ENCODE data around the gene SNX18. TPM values are rescaled to one million over a fixed set of nuclear protein-coding genes. Genes with fewer than 3 reads are reported as not detected.

Gene SNX18
- total RNA-seq, 2 donors from 2014 or later = 174 to 269 TPM

DNA sequence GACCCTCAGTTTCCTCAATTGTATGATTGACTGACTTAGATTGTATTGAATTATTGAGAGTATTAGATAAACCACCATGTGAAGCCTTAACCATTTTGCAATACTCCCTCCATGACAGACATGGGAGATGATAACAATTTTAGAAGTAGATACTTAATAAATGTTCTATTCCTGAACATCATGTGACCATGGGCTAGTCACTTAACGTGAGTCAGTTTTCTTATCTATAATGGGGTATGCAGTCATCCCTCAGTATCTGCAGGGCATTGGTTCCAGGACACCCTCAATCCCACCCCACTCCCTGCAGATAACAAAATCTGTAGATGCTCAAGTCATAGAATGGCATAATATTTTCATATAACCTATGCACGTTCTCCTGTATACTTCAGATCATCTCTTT is 31.0 kb downstream of the SNX18 start:
- Histone ChIP-seq H3K27ac (no peak overlapping the region), H3K36me3 (peaks cover 9% of the 10 kb centered on the region)
- no peak for ATAC-seq (ENCODE audit: insufficient number of reproducible peaks, low FRiP score, low read depth)

DNA sequence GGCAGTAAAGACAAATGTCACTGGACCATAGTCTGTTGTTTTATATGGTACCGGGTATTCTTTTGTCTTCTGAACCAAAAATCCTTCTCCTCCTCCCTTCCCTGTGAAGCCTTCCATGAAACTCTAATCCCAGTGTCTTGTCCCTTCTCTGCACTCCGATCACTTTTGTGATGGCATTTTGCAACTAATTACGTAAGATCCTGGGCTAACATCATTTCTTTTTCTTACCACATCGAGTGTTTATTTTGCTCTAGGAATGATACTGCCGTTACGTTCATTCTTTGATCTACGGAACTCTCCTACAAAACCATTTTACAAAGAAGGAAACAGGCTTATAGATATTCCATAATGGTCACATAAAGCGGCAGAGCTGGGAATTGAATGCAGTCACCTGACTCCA is 33.7 kb downstream of the SNX18 start:
- DNase-seq (ENCODE audit: low spot score) = no peak
- Histone ChIP-seq H3K27me3 (replicated peaks; ENCODE audit: insufficient read depth) (no peaks in the 10 kb centered on the region), H3K4me3 (no peak overlapping the region), H3K4me1 (ENCODE audit: control insufficient read depth in 1 of 2, low read depth in 2 of 2) (peaks cover 11 to 34% of the 10 kb centered on the region in 2 donors), H3K27ac (no peak overlapping the region), H3K9me3 (no peaks in the 10 kb centered on the region), H3K36me3 (peaks cover 9% of the 10 kb centered on the region)
- ATAC-seq (ENCODE audit: insufficient number of reproducible peaks, low FRiP score, low read depth) = no peak
- TF ChIP-seq, protein P1, sequence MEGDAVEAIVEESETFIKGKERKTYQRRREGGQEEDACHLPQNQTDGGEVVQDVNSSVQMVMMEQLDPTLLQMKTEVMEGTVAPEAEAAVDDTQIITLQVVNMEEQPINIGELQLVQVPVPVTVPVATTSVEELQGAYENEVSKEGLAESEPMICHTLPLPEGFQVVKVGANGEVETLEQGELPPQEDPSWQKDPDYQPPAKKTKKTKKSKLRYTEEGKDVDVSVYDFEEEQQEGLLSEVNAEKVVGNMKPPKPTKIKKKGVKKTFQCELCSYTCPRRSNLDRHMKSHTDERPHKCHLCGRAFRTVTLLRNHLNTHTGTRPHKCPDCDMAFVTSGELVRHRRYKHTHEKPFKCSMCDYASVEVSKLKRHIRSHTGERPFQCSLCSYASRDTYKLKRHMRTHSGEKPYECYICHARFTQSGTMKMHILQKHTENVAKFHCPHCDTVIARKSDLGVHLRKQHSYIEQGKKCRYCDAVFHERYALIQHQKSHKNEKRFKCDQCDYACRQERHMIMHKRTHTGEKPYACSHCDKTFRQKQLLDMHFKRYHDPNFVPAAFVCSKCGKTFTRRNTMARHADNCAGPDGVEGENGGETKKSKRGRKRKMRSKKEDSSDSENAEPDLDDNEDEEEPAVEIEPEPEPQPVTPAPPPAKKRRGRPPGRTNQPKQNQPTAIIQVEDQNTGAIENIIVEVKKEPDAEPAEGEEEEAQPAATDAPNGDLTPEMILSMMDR (IDR thresholded peaks at IDR 0.05) = no peak

More for the DNA sequence above, 31.0 kb downstream of the SNX18 start:
- TF ChIP-seq, protein P1 (IDR thresholded peaks at IDR 0.05) = no peak
- Histone ChIP-seq H3K9me3 (no peaks in the 10 kb centered on the region), H3K4me1 (ENCODE audit: control insufficient read depth in 1 of 2, low read depth in 2 of 2) (peaks cover 11 to 52% of the 10 kb centered on the region in 2 donors), H3K27me3 (replicated peaks; ENCODE audit: insufficient read depth) (no peaks in the 10 kb centered on the region), H3K4me3 (no peak overlapping the region)
- DNase-seq (ENCODE audit: low spot score) = no peak

DNA sequence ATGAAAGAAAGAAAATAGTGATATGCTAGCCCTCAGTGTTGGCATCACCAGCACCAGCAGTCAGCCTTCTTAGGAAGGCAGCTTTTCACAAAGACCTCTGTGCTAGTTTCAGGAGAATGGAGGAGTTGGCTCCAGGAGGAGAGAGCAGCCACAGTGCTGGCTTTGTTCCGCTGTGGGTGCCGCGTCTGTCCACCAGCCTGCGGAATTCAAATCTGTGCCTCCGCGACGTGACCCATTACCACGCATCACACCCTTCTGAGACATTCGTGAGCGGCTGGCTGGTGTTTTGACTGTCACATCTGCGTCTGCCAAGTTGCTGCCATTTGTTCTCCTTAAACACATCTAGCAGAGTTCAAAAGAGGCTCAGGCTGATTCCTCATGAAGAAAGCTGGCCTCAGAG is 34.4 kb downstream of the SNX18 start:
- ATAC-seq (ENCODE audit: insufficient number of reproducible peaks, low FRiP score, low read depth) (no peak), DNase-seq (ENCODE audit: low spot score) (no peak)
- H3K4me3 ChIP-seq = no peak overlapping the region
- TF ChIP-seq, protein P1 (IDR thresholded peaks at IDR 0.05) = no peak
- peaks cover 9% of the 10 kb centered on the region for H3K36me3 ChIP-seq
- no peaks in the 10 kb centered on the region for H3K27me3 ChIP-seq (replicated peaks; ENCODE audit: insufficient read depth)
- H3K9me3 ChIP-seq = no peaks in the 10 kb centered on the region
- peaks cover 11 to 28% of the 10 kb centered on the region in 2 donors for H3K4me1 ChIP-seq (ENCODE audit: control insufficient read depth in 1 of 2, low read depth in 2 of 2)
- no peak overlapping the region for H3K27ac ChIP-seq

DNA sequence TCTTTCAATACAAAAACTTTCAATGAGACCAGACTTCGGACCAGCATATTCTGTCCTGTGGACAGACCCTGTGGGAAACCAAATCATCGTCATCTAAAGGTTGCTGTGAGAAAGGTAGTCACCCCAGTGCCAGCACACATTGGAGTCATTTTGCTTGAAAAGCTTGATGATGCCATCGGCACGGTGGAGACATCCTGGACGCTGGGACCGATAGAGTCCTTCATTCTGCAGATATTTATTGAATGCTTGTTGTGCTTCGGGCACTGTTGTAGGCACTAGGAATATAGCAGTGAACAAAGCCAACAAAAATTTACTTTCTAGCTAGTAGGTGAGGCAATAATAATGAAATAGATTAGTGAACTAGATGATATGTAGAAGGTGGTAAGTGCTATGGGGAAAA is 34.9 kb downstream of the SNX18 start:
- TF ChIP-seq, protein P1 (IDR thresholded peaks at IDR 0.05) = no peak
- Histone ChIP-seq H3K36me3 (peaks cover 9% of the 10 kb centered on the region), H3K4me1 (ENCODE audit: control insufficient read depth in 1 of 2, low read depth in 2 of 2) (peaks cover 7 to 22% of the 10 kb centered on the region in 2 donors), H3K27ac (no peak overlapping the region), H3K9me3 (no peaks in the 10 kb centered on the region), H3K4me3 (no peak overlapping the region), H3K27me3 (replicated peaks; ENCODE audit: insufficient read depth) (no peaks in the 10 kb centered on the region)
- no peak for DNase-seq (ENCODE audit: low spot score)
- no peak for ATAC-seq (ENCODE audit: insufficient number of reproducible peaks, low FRiP score, low read depth)

DNA sequence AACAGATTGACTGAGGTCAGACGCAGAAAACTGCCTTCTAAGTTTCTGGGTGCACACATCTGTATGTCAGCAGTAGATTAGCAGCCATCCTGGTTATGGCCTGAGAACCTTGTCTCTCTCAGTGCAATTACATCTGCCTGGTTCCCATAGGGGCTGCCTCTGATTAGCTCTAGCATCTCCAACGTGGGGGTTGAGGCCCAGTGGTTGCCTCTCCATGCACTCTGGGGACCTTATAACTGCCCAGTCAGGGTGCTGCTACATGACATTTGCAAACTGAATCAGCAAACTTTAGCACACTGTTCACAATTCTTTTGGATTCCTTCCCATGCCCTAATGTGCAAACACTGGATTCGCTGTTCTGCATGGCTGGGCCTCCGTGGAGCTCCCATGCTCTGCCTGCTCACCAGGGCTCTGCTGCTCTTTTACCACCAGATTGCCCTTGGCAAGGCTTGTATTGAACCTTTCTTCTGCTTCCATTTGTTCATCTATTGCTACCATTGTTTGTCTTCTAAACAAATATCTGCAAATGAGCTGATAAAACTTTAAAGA is 36.2 kb downstream of the SNX18 start:
- H3K9me3 ChIP-seq = no peaks in the 10 kb centered on the region
- H3K4me1 ChIP-seq (ENCODE audit: control insufficient read depth in 1 of 2, low read depth in 2 of 2) = peaks cover 0 to 19% of the 10 kb centered on the region in 2 donors
- no peak for ATAC-seq (ENCODE audit: insufficient number of reproducible peaks, low FRiP score, low read depth)
- no peak overlapping the region for H3K27ac ChIP-seq
- peaks cover 9% of the 10 kb centered on the region for H3K36me3 ChIP-seq
- DNase-seq (ENCODE audit: low spot score) = no peak
- H3K4me3 ChIP-seq = no peak overlapping the region
- TF ChIP-seq, protein P1 (IDR thresholded peaks at IDR 0.05) = no peak
- H3K27me3 ChIP-seq (replicated peaks; ENCODE audit: insufficient read depth) = no peaks in the 10 kb centered on the region
